GM21390 (cell line): ENCODE results near the gene EEA1.

ENCODE experiments used
- ATAC-seq: cut with Tn5 transposase; IDR thresholded peaks from one replicate; pipeline ENCODE4 v1.9.1; 2021; ENCODE audit not compliant: unreplicated experiment

EEA1 gene

GRCh38 chr12:92897844-92898243 lies 31.3 kb downstream of the EEA1 start:
- no peak for ATAC-seq

- no peak for ATAC-seq
These were observed 38.4 kb downstream of the EEA1 start for GRCh38 chr12:92890601-92891106.

- ATAC-seq: no peak
These were observed 43.0 kb downstream of the EEA1 start for GRCh38 chr12:92886131-92886530.

- ATAC-seq: no peak
These were observed 49.3 kb downstream of the EEA1 start for GRCh38 chr12:92879698-92880322.

GRCh38 chr12:92877904-92878303 lies 51.2 kb downstream of the EEA1 start:
- no peak for ATAC-seq

- ATAC-seq: no peak
These were observed 52.6 kb downstream of the EEA1 start for GRCh38 chr12:92876496-92876895.

GRCh38 chr12:92871116-92871515 lies 58.0 kb downstream of the EEA1 start:
- no peak for ATAC-seq

GRCh38 chr12:92866418-92866817 lies 62.7 kb downstream of the EEA1 start:
- ATAC-seq: no peak

- ATAC-seq: no peak
These were observed 65.8 kb downstream of the EEA1 start for GRCh38 chr12:92863251-92863650.

GRCh38 chr12:92861381-92861780 lies 67.7 kb downstream of the EEA1 start:
- ATAC-seq: no peak

GRCh38 chr12:92860521-92860920 lies 68.6 kb downstream of the EEA1 start:
- no peak for ATAC-seq

GRCh38 chr12:92859650-92860386 lies 69.3 kb downstream of the EEA1 start:
- ATAC-seq: no peak

- ATAC-seq: no peak
These were observed 71.3 kb downstream of the EEA1 start for GRCh38 chr12:92857818-92858217.

GRCh38 chr12:92854344-92854743 lies 74.8 kb downstream of the EEA1 start:
- ATAC-seq: no peak

- ATAC-seq: no peak
These were observed 80.4 kb downstream of the EEA1 start for GRCh38 chr12:92848740-92849139.

GRCh38 chr12:92847368-92847767 lies 81.7 kb downstream of the EEA1 start:
- no peak for ATAC-seq

GRCh38 chr12:92845329-92845728 lies 83.8 kb downstream of the EEA1 start:
- ATAC-seq: no peak

GRCh38 chr12:92844151-92844763 lies 84.8 kb downstream of the EEA1 start:
- no peak for ATAC-seq

GRCh38 chr12:92829686-92830282 lies 99.3 kb downstream of the EEA1 start:
- ATAC-seq: no peak

- ATAC-seq: no peak
These were observed 100.5 kb downstream of the EEA1 start for GRCh38 chr12:92828565-92828964.

- no peak for ATAC-seq
These were observed 101.2 kb downstream of the EEA1 start for GRCh38 chr12:92827836-92828431.
